OCI-LY7 (cell line): ENCODE results near the gene UBE2J1. TPM values are rescaled to one million over a fixed set of nuclear protein-coding genes. Genes with fewer than 3 reads are reported as not detected.
A peak's percentile ranks its signal among the peaks of the same experiment; 100 is the strongest.

Experiments used
- BruUV-seq: library from RNA; stranded (reverse); fragments of 400-500 nt; replicated peaks from 2 replicates; lab custom pipeline; 2021; lab: Mats Ljungman, UMichigan
- CTCF ChIA-PET: fragments of 300-600 bp; sonication (Branson Sonifier 250); formaldehyde crosslinking; loops from one replicate; lab custom pipeline; 2022; ENCODE audit warnings: antibody characterized with exemption; ENCODE audit not compliant: unreplicated experiment; lab: Charles Lee
- POLR2A ChIA-PET: fragments of 300-600 bp; sonication (Branson Sonifier 250); formaldehyde crosslinking; loops from one replicate; lab custom pipeline; 2022; ENCODE audit warnings: antibody characterized with exemption; lab: Charles Lee
- DNase-seq: peaks from one replicate; pipeline ENCODE4 v3.0.0-alpha.2; 2015; ENCODE audit warnings: low spot score
- H2AFZ ChIP-seq: fragments of 200-600 bp; sonication (generic), shearing (Covaris generic); 2 replicates; pipeline ENCODE4 v1.6.1; 2014; ENCODE audit warnings: mild to moderate bottlenecking, antibody characterized with exemption, low read length, moderate library complexity
- H3K27ac ChIP-seq: fragments of 200-600 bp; sonication (generic); 2 replicates; pipeline ENCODE4 v1.5.1; 2014; ENCODE audit warnings: mixed run types, low read depth, mild to moderate bottlenecking, moderate library complexity, low read length, inconsistent platforms; ENCODE audit not compliant: poor library complexity, severe bottlenecking
- H3K36me3 ChIP-seq: fragments of 200-600 bp; sonication (generic); 2 replicates; pipeline ENCODE4 v1.6.1; 2014; ENCODE audit warnings: mild to moderate bottlenecking, antibody characterized with exemption, low read length, moderate library complexity, mixed read lengths; ENCODE audit not compliant: insufficient read depth
- H3K4me1 ChIP-seq: fragments of 200-600 bp; sonication (generic); 2 replicates; pipeline ENCODE4 v1.5.1; 2014; ENCODE audit warnings: mild to moderate bottlenecking, low read length; ENCODE audit not compliant: insufficient read depth, poor library complexity, severe bottlenecking
- H3K4me2 ChIP-seq: fragments of 200-600 bp; sonication (generic); 2 replicates; pipeline ENCODE4 v1.6.1; 2014; ENCODE audit warnings: mild to moderate bottlenecking, low read length
- H3K4me3 ChIP-seq: fragments of 200-600 bp; sonication (generic); 2 replicates; pipeline ENCODE4 v1.5.1; 2014; ENCODE audit warnings: mild to moderate bottlenecking, low read depth, low read length; ENCODE audit not compliant: poor library complexity, severe bottlenecking
- H3K79me2 ChIP-seq: fragments of 200-600 bp; sonication (generic); 2 replicates; pipeline ENCODE4 v1.6.1; 2016; ENCODE audit warnings: low read depth, mild to moderate bottlenecking, low read length, moderate library complexity, mixed read lengths; ENCODE audit not compliant: insufficient read depth
- H3K9me2 ChIP-seq: fragments of 200-600 bp; sonication (generic); 2 replicates; pipeline ENCODE4 v1.6.1; 2016; ENCODE audit warnings: mild to moderate bottlenecking, low read length, mixed read lengths; ENCODE audit not compliant: insufficient read depth
- H3K9me3 ChIP-seq: fragments of 200-600 bp; sonication (generic); 2 replicates; pipeline ENCODE4 v1.6.1; 2014; ENCODE audit warnings: mild to moderate bottlenecking, mixed run types, low read length, mixed read lengths
- H4K20me1 ChIP-seq: fragments of 200-600 bp; sonication (generic); 2 replicates; pipeline ENCODE4 v1.6.1; 2014; ENCODE audit warnings: mild to moderate bottlenecking, antibody characterized with exemption, low read length, moderate library complexity, mixed read lengths; ENCODE audit not compliant: insufficient read depth
- EZH2phosphoT487 ChIP-seq: fragments of 200-600 bp; sonication (generic); IDR thresholded peaks from 2 replicates; pipeline ENCODE4 v1.6.1; 2018; ENCODE audit warnings: low read depth, borderline replicate concordance, mild to moderate bottlenecking, mixed run types, antibody characterized with exemption, low read length, moderate library complexity, mixed read lengths
- intact Hi-C: fragments of 100-400 bp; cut with micrococcal nuclease; formaldehyde crosslinking; loops from one replicate; pipeline ENCODE4 v1.10.0; 2022; ENCODE audit not compliant: unreplicated experiment
- total RNA-seq, 2 experiments: library from RNA; depleted of rRNA in 1 of 2; stranded (reverse); fragments of >200 nt in 1 of 2; shearing (Covaris generic) in 1 of 2; gene quantifications; 2 replicates each; pipeline ENCODE4 v1.2.3, GENCODE V29; 2014 to 2022
- TF ChIP-seq, protein P1 (sequence below): fragments of 200-600 bp; sonication (generic); conservative IDR thresholded peaks from 2 replicates; pipeline ENCODE4 v1.5.1; 2014; ENCODE audit warnings: mild to moderate bottlenecking, antibody characterized with exemption, low read length, moderate library complexity, mixed read lengths

Gene UBE2J1
- total RNA-seq, 2 experiments from 2014 or later = 117 to 243 TPM

DNA sequence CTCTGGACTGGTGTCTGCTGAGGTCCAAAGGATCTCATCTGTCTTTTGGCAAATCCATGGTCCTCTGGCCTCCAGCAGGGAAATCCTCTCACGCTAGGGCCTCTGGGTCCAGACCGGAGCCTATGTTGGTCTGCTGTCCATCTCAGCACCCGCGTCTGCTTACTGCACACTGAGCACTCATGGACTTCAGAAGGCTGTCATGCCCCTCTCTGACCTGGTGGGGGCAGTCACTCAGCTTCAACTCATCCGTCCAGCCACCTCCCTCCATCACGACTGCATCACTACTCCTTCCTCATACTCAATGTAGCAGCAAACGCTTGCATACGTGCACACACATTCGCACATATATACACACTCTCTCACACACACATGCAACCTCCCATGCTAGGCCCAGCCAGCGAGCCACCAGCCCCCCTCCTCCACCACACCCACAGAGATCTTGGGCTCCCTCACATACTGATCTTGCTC lies 70.7 kb downstream of the UBE2J1 start:
- POLR2A ChIA-PET = no interaction called here

DNA sequence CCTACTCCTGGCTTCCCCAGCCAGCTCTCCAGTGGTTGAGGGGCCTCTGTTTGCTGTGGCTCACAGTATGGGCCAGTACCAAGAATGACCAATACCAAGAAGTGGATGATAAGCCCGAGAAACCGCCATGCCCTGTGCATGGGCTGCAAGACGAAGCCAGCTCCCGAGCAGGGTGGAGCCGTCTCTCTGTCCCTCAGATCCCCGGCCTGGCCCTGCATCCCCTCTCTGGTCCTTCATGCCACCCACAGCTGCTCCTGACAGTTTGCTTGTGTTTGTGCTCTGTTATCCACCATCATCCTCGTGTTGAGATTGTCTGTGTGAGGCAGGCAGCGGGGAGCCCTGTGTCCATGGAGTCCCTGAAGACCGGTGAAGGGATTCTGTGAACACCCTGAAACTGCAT lies 73.6 kb downstream of the UBE2J1 start:
- no peaks in the 10 kb centered on the region for H4K20me1 ChIP-seq
- TF ChIP-seq, protein P1, sequence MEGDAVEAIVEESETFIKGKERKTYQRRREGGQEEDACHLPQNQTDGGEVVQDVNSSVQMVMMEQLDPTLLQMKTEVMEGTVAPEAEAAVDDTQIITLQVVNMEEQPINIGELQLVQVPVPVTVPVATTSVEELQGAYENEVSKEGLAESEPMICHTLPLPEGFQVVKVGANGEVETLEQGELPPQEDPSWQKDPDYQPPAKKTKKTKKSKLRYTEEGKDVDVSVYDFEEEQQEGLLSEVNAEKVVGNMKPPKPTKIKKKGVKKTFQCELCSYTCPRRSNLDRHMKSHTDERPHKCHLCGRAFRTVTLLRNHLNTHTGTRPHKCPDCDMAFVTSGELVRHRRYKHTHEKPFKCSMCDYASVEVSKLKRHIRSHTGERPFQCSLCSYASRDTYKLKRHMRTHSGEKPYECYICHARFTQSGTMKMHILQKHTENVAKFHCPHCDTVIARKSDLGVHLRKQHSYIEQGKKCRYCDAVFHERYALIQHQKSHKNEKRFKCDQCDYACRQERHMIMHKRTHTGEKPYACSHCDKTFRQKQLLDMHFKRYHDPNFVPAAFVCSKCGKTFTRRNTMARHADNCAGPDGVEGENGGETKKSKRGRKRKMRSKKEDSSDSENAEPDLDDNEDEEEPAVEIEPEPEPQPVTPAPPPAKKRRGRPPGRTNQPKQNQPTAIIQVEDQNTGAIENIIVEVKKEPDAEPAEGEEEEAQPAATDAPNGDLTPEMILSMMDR = no peak
- TF ChIP-seq EZH2phosphoT487 = no peak
- H2AFZ ChIP-seq = no peak overlapping the region
- H3K4me2 ChIP-seq = no peak overlapping the region
- DNase-seq = no peak
- H3K9me3 ChIP-seq = no peaks in the 10 kb centered on the region
- no peak overlapping the region for H3K4me3 ChIP-seq
- H3K4me1 ChIP-seq = no peaks in the 10 kb centered on the region
- BruUV-seq = no TSS peak
- POLR2A ChIA-PET = interaction anchor here (0.6 kb wide), 3 partner anchors 134 to 913 kb away, joined by 3 read pairs; no protein-coding TSS in a partner anchor
- CTCF ChIA-PET = no interaction called here
- H3K79me2 ChIP-seq = 0 out of 2 replicates have a peak, but pooled peaks cover 3% of the 10 kb centered on the region
- no peak overlapping the region for H3K27ac ChIP-seq
- intact Hi-C loops = no loop called here
- no peaks in the 10 kb centered on the region for H3K36me3 ChIP-seq
- H3K9me2 ChIP-seq = no peaks in the 10 kb centered on the region

More for the DNA sequence above, 70.7 kb downstream of the UBE2J1 start:
- no peaks in the 10 kb centered on the region for H3K9me3 ChIP-seq
- CTCF ChIA-PET = no interaction called here
- H3K4me1 ChIP-seq = no peaks in the 10 kb centered on the region
- H4K20me1 ChIP-seq = no peaks in the 10 kb centered on the region
- intact Hi-C loops = loop anchor here (5.0 kb wide), 1 partner anchor 85 kb away; no protein-coding TSS in a partner anchor
- H3K27ac ChIP-seq = no peak overlapping the region
- H3K9me2 ChIP-seq = no peaks in the 10 kb centered on the region
- TF ChIP-seq, protein P1 = peak; percentile 77
- TF ChIP-seq EZH2phosphoT487 = no peak
- no peaks in the 10 kb centered on the region for H3K79me2 ChIP-seq
- no TSS peak for BruUV-seq
- H3K36me3 ChIP-seq = no peaks in the 10 kb centered on the region
- H3K4me2 ChIP-seq = no peak overlapping the region; the same call in 1 of the 2 replicates
- H3K4me3 ChIP-seq = no peak overlapping the region
- peak; percentile 58 for DNase-seq
- H2AFZ ChIP-seq = no peak overlapping the region

Other genes with a start within 250 kb of the UBE2J1 start
- gene SRSF12, start 234.7 kb downstream of the UBE2J1 start, total RNA-seq (2014; rRNA removed; shearing (Covaris generic)) = not detected in 2 replicates
- not detected in 2 replicates for gene SRSF12, start 234.7 kb downstream of the UBE2J1 start, total RNA-seq (2022)
- gene PM20D2, start 206.7 kb downstream of the UBE2J1 start, total RNA-seq (2014; rRNA removed; shearing (Covaris generic)) = 33.1 and 35.1 TPM in 2 replicates
- gene PM20D2, start 206.7 kb downstream of the UBE2J1 start, total RNA-seq (2022) = 36.1 and 39.5 TPM in 2 replicates
- gene GABRR1, start 135.4 kb downstream of the UBE2J1 start, total RNA-seq (2014; rRNA removed; shearing (Covaris generic)) = not detected in 2 replicates
- gene GABRR1, start 135.4 kb downstream of the UBE2J1 start, total RNA-seq (2022) = not detected in 2 replicates
- 5.2 and 7.8 TPM in 2 replicates for gene GABRR2, start 37.4 kb downstream of the UBE2J1 start, total RNA-seq (2014; rRNA removed; shearing (Covaris generic))
- gene GABRR2, start 37.4 kb downstream of the UBE2J1 start, total RNA-seq (2022) = 6.7 and 7.0 TPM in 2 replicates
- 6.2 and 6.5 TPM in 2 replicates for gene RRAGD, start 59.6 kb upstream of the UBE2J1 start, total RNA-seq (2014; rRNA removed; shearing (Covaris generic))
- gene RRAGD, start 59.6 kb upstream of the UBE2J1 start, total RNA-seq (2022) = 12.9 and 17.6 TPM in 2 replicates
- gene ANKRD6, start 80.4 kb upstream of the UBE2J1 start, total RNA-seq (2014; rRNA removed; shearing (Covaris generic)) = 2.2 and 2.4 TPM in 2 replicates
- 4.8 and 7.0 TPM in 2 replicates for gene ANKRD6, start 80.4 kb upstream of the UBE2J1 start, total RNA-seq (2022)